Transverse colon (tissue), 4 donors: Measurements from ENCODE around the gene RNPEPL1.

Experiments
- EP300 ChIP-seq: sonication (generic); formaldehyde crosslinking; IDR thresholded peaks from one replicate; pipeline ENCODE4 v1.6.1; 2017; ENCODE audit warnings: antibody characterized with exemption, low read depth
- POLR2A ChIP-seq: fragments of 450-650 bp; IDR thresholded peaks from one replicate; pipeline ENCODE4 v1.6.1; 2016; ENCODE audit warnings: antibody characterized with exemption, mild to moderate bottlenecking, moderate library complexity
- POLR2AphosphoS5 ChIP-seq, 3 donors: sonication (generic); formaldehyde crosslinking; IDR thresholded peaks; one replicate each; pipeline ENCODE4 v1.6.1; 2016; ENCODE audit warnings: antibody characterized with exemption in 3 of 3
- TF ChIP-seq, protein P1 (sequence below), 5 experiments: fragments of 200-600 bp in 3 of 5; fragments of 450-650 bp in 2 of 5; sonication (generic) in 3 of 5; IDR thresholded peaks; 1 replicate in 2 of 5; 2 replicates in 3 of 5; pipeline ENCODE4 v1.5.1; 2016 to 2017; ENCODE audit warnings: antibody characterized with exemption in 5 of 5, inconsistent platforms in 3 of 5, mild to moderate bottlenecking in 2 of 5, moderate library complexity in 1 of 5

DNA sequence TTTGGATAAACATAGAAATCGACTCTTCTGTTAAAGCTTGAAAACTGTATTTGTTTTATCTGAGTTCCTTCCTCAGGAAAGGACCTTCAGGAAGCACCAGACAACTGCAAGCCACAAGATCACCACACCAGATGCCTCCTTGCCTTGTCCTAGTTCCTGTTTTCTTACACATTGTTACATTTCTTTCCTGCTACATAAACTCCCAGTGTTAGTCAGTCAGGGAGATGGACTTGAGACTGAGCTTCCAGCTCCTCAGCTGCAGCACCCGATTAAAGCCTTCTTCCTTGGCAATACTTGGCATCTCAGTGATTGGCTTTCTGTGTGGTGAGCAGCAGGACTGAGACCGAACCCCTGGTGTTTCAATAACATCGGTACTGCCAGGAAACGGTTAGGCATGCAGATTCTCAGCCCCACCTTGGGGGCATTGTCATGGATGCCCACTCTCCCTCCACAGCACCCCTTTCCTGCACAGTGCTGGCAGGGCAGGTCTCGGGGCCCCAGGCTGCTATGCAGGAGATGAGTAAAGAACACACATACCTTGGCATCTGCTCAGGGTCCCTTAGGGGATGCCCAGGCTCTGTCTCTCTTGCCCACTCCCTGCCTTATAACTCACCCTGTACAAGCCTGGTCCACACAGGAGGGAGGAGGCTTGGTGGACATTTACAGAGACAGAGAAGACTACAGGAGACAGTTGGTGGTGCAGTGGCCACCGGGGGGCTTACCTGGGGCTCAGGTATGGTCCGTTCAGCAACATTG lies 43.1 kb upstream of the RNPEPL1 start:
- TF ChIP-seq, protein P1, sequence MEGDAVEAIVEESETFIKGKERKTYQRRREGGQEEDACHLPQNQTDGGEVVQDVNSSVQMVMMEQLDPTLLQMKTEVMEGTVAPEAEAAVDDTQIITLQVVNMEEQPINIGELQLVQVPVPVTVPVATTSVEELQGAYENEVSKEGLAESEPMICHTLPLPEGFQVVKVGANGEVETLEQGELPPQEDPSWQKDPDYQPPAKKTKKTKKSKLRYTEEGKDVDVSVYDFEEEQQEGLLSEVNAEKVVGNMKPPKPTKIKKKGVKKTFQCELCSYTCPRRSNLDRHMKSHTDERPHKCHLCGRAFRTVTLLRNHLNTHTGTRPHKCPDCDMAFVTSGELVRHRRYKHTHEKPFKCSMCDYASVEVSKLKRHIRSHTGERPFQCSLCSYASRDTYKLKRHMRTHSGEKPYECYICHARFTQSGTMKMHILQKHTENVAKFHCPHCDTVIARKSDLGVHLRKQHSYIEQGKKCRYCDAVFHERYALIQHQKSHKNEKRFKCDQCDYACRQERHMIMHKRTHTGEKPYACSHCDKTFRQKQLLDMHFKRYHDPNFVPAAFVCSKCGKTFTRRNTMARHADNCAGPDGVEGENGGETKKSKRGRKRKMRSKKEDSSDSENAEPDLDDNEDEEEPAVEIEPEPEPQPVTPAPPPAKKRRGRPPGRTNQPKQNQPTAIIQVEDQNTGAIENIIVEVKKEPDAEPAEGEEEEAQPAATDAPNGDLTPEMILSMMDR (IDR thresholded peaks at IDR 0.05), result no peak
- no peak for TF ChIP-seq POLR2AphosphoS5 (IDR thresholded peaks at IDR 0.05)
- TF ChIP-seq EP300, result no peak
- TF ChIP-seq POLR2A, result no peak
